ENCODE measurements around the gene TRIM63. TPM values are rescaled to one million over a fixed set of nuclear protein-coding genes. Genes with fewer than 3 reads are reported as not detected.

The TRIM63 gene
- total RNA-seq, 2 donors from 2014 or later = 101 to 219 TPM

GRCh38 chr1:26041401-26041800 is 26.0 kb downstream of the TRIM63 start:
- ATAC-seq = no peak
- intact Hi-C loops (cut with DNase I) = no loop called here
- DNase-seq = no peak

- intact Hi-C loops (cut with DNase I) = loop anchor here (5.0 to 10.0 kb wide), 3 partner anchors 63 to 196 kb away; partner anchors contain the start of gene CEP85 (in 1 of the 2)
- ATAC-seq (no peak), DNase-seq (no peak)
Observed at GRCh38 chr1:26038904-26039303, 28.5 kb downstream of the TRIM63 start.

- DNase-seq (no peak), ATAC-seq (no peak)
- intact Hi-C loops (cut with DNase I) = loop anchor here (5.0 to 10.0 kb wide), 3 partner anchors 64 to 196 kb away; partner anchors contain the start of gene CEP85 (in 1 of the 2)
Observed at GRCh38 chr1:26038477-26038876, 29.0 kb downstream of the TRIM63 start.

GRCh38 chr1:26037904-26038303 is 29.5 kb downstream of the TRIM63 start:
- intact Hi-C loops (cut with DNase I) = loop anchor here (5.0 to 10.0 kb wide), 3 partner anchors 64 to 197 kb away; partner anchors contain the start of gene CEP85 (in 1 of the 2)
- ATAC-seq = no peak
- DNase-seq = no peak

GRCh38 chr1:26036756-26037281 is 30.6 kb downstream of the TRIM63 start:
- ATAC-seq (peak in 1 of 2 donors; percentile 0), DNase-seq (no peak)
- intact Hi-C loops (cut with DNase I) = loop anchor here (5.0 to 10.0 kb wide), 3 partner anchors 65 to 198 kb away; partner anchors contain the start of gene CEP85 (in 1 of the 2)

GRCh38 chr1:26035959-26036755 is 31.3 kb downstream of the TRIM63 start:
- ATAC-seq (peak; percentile 91 to 92), DNase-seq (peak; percentile 87)
- intact Hi-C loops (cut with DNase I) = loop anchor here (1.0 to 10.0 kb wide), 4 partner anchors 66 to 199 kb away; partner anchors contain the start of gene CEP85 (in 1 of the 2)

- ATAC-seq (peak; percentile 95 to 97), DNase-seq (peak; percentile 96)
- intact Hi-C loops (cut with DNase I) = loop anchor here (1.0 to 10.0 kb wide), 4 partner anchors 67 to 199 kb away; partner anchors contain the start of gene CEP85 (in 1 of the 2)
Observed at GRCh38 chr1:26035203-26035958, 32.0 kb downstream of the TRIM63 start.

- DNase-seq (no peak), ATAC-seq (no peak)
- intact Hi-C loops (cut with DNase I) = loop anchor here (1.0 to 10.0 kb wide), 4 partner anchors 68 to 200 kb away; partner anchors contain the start of gene CEP85 (in 1 of the 2)
Observed at GRCh38 chr1:26034504-26035202, 32.8 kb downstream of the TRIM63 start.

GRCh38 chr1:26032656-26033357 is 34.6 kb downstream of the TRIM63 start:
- DNase-seq = no peak
- intact Hi-C loops (cut with DNase I) = loop anchor here in 1 of 2 donors (10.0 kb wide), 1 partner anchor 202 kb away; the partner anchor contains the start of gene CEP85
- ATAC-seq = no peak

GRCh38 chr1:26031611-26032220 is 35.7 kb downstream of the TRIM63 start:
- DNase-seq (no peak), ATAC-seq (no peak)
- intact Hi-C loops (cut with DNase I) = loop anchor here in 1 of 2 donors (10.0 kb wide), 1 partner anchor 203 kb away; the partner anchor contains the start of gene CEP85

- DNase-seq (no peak), ATAC-seq (no peak)
- intact Hi-C loops (cut with DNase I) = loop anchor here in 1 of 2 donors (10.0 kb wide), 1 partner anchor 204 kb away; the partner anchor contains the start of gene CEP85
Observed at GRCh38 chr1:26031196-26031595, 36.2 kb downstream of the TRIM63 start.

GRCh38 chr1:26029864-26030481 is 37.5 kb downstream of the TRIM63 start:
- ATAC-seq = no peak
- no peak for DNase-seq
- intact Hi-C loops (cut with DNase I) = loop anchor here in 1 of 2 donors (10.0 kb wide), 1 partner anchor 205 kb away; the partner anchor contains the start of gene CEP85

- ATAC-seq (no peak), DNase-seq (no peak)
- intact Hi-C loops (cut with DNase I) = no loop called here
Observed at GRCh38 chr1:26029054-26029863, 38.2 kb downstream of the TRIM63 start.

- ATAC-seq (no peak), DNase-seq (no peak)
- intact Hi-C loops (cut with DNase I) = no loop called here
Observed at GRCh38 chr1:26028490-26028980, 38.9 kb downstream of the TRIM63 start.

- intact Hi-C loops (cut with DNase I) = no loop called here
- ATAC-seq = no peak
- no peak for DNase-seq
Observed at GRCh38 chr1:26027716-26028489, 39.5 kb downstream of the TRIM63 start.

Data from left cardiac atrium (tissue), 4 donors.